Skin of body (tissue), 2 donors: ENCODE measurements around the gene CISTR. TPM values are rescaled to one million over a fixed set of nuclear protein-coding genes. Genes with fewer than 3 reads are reported as not detected.
"Not testable (repeated sequence)": the region's sequence is repeated elsewhere in the genome, so short reads cannot be mapped to it uniquely, and the experiment has no call there.

Experiments
- DNase-seq: peaks from one replicate; lab custom pipeline; 2025; lab: John Stamatoyannopoulos, UW
- total RNA-seq: library from RNA; depleted of rRNA; stranded (reverse); fragments of >200 nt; gene quantifications from one replicate; pipeline ENCODE4 v1.2.3, GENCODE V29; 2014

Gene CISTR
- total RNA-seq, 1 donor from 2014 or later: not detected

DNA sequence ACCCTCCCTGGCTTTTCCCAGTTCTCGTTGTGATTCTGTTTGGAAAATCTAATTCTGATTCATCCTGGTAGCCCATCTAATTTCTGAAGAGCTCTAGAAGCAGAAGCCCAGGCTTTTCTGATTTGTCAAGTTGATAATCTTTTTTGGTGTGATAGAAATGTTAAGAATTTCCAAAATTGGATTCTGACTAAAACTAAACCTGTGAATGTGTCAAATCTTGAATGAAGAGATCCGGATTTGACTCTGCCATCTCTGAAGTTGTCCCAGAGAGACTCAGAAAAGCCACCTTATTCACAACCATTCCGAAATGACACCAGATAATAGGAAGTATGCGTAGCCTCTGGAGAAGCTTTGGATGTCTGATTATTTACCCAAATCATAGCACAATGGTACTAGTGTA lies 12.8 kb upstream of the CISTR start:
- no peak for DNase-seq

DNA sequence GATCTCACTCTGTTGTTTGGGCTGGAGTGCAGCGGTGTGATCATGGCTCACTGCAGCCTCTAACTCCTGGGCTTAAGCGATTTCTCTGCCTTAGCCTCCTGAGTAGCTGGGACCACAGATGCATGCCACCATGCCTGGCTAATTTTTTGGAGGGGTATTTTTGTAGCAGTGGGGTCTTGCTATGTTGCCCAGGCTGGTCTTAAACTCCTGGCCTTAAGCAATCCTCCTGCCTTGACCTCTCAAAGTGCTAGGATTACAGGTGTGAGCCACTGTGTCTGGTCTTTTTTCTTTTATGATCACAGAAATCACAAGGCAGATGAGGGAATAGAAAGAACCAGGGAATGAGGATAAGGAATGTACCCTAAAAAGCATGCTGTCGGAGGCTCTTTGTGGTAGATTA lies 11.0 kb upstream of the CISTR start:
- not testable (repeated sequence) for DNase-seq

DNA sequence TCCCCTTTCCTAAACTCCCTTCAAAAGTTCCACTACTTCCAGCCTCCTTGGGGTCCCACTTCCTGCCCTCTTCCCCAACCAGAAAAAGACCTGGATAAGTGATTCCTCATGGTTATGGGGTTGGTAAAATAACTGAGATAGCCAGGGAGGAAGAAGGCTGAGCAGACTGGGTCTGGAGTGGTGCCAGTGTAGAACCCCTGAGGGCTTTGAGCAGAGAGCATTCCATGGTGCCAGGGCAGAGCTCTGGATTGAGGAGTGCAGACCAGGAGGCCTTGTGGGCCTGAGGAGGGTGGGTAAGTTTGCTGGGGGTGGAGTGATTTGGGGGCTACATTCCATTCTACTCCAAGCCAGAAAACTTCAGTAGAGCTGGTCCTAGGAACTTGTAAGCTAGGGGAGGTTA lies 9.5 kb upstream of the CISTR start:
- DNase-seq: no peak

DNA sequence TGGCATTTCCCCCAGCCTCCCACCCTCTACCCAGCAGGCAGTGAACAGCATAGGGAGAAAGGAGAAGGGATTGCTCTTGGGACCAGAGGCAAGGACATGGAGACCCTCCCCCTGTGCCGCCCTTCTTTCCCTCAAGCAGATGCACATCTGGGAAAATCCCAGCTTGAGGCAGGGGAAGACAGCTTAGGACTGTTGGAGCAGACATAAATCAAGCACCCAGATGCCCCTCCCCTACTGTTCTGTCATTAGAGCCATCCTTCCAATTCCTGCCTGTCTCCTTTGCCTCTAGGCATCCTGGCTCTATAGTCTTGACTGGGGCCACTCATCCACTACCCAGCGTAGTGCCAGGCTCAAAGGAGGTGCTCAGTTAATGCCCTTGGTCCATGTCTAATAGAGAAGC lies 7.5 kb upstream of the CISTR start:
- peak; percentile 14 for DNase-seq

DNA sequence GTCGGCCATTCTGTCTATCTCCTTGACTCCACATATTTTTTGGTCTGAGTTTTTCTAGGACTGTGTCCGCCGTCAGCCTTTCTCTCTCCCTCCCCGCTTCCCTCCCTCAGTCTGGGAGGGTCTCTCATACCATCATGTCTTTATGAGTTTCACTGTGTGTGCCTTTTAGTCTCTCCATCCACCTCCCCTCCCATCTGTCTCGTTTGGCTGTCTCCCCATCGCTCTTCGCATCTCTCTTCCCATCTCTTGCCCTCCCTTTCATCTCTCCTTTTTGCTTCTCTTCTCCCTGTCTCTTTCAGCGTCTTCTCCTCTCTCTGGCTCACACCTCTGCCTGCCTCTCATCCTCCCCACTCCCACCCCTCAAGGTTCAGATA lies 6.9 kb upstream of the CISTR start:
- DNase-seq: no peak

DNA sequence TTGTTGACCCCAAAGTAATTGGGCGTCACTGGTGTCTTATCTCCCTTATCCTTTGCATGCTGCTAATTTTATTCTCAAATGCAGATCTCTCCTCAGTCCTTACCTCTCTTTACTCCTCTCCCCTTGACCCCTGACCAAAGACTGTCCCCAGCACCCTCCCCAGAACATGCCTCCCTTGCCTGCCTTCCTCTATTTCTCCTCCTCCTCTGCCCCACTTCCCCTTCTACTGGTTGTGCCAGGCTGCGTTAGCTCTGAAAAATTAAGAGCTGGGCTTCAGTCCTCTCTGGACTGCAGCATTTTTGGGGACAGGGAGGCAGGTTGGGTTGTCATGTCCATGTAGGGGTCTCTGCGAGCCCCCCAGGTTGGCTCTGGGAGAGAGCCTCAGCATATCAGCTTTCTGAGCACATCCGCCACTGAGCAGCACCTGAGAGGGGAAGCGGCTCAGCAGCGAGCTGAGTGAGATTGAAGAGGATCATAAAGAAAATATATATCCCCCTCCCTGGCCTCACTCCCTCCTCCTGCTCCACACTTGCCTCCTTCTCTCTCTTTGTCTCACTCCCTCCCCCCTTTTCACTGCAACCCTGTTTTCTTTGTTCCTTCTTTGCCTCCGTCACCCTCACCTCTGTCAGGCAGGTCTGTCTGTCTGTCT lies 6.4 kb upstream of the CISTR start:
- no peak for DNase-seq

DNA sequence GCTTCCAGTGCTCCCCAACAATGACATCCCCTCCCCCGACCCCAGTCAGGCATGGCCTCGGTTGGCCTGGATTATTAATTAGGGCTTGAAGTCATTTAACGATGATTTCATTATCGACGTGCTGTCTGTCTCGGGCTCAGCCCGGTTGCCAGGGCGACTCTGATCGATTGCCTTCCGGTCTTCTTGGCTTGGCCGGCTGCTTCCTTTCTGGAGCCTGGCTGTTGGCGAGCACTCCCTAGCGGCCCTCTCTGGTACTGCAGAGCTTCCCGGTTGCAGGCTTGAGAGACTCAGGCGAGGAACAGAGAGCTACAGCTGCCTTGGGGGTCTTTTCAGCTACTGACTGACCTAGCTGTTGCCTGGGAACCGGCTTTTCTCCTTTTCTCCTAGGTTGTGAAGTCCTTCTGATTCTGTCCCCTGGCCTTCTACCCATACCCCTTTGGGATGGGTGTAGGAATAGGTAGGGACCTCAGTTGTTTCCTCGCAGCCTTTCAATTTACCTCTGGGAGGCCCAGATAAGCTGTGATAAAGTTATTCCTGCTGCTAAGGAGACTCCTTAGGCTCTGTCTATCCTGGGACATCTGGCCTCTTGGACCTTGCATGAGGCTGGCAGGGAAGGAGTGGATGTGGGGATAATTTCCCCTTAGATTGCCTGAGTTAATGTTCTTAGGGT lies 5.5 kb upstream of the CISTR start:
- peak; percentile 46 for DNase-seq

DNA sequence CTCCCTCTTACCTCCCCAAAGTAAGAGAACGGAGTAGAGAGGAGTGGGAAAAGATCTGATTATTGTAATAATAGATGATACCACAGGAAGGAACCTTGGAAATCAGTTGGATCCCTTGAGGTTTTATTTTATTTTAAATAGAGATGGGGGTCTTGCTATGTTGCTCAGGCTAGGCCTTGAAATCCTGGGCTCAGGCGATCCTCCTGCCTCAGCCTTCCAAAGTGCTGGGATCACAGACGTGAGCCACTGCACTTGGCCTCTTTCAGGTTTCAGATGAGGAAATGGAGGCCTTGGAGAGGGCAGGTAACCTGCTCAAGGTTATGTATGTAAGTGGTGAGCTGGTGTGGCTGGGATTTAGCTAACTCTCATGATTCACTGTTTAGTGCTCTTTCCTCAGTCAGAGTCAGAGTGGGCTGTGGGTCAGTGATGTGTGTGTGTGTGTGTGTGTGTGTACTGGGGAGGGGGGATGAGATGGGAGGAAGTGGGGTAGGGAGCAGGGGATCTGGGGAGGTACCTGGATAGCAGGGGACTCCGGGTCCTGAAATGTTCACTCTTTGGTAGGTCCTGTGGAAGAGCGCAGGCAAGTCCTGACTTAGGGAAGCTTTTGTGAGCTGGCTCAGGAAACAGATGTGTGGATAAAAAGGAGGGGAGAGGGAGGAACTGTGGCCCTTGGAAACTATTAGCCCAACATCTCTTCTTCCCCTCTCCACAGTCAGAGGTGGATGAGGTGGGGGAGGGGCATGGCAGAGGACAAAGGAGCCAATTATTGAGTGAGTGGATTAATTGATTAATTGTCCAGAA lies 4.7 kb upstream of the CISTR start:
- no peak for DNase-seq

DNA sequence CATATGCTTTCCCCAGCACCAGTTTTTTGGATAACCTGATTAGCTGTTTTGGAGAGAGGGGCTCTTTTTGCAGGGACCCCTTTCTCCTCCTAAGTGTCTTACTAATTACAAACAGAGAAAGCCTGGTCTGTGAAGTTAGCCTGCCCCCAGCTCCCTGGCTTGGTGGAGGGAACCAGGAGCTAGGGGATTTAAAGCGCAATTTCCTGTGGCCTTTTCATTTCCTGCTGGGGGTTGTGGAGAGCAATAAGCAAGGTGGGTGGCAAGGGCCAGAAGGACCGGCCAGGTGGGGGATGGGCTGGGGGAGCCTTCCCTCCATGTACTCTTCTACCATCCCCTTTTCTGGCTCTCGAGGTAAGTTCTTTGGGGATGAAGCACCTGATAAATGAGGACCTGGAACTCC lies 4.1 kb upstream of the CISTR start:
- no peak for DNase-seq

DNA sequence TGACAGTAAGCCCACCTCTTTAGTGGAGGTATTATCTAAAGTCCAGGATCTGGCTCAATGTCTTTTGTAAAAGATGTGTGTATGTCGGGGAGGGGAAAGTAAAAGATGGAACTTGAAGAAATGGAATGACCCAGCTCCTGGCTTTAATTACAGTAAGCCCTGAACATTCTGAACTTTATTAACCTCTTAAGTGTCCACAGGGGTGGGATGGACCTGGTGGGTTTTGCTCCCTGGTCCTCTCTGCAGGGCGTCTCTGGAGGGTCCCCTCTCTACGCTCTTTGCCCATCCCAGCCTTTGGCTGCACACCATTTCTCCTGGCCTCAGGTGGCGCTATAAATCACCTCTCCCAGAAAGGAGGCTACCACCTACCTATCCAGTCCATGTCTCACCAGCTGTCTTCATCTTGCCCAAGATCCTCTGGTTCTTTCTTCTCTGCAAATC lies 3.7 kb upstream of the CISTR start:
- no peak for DNase-seq

DNA sequence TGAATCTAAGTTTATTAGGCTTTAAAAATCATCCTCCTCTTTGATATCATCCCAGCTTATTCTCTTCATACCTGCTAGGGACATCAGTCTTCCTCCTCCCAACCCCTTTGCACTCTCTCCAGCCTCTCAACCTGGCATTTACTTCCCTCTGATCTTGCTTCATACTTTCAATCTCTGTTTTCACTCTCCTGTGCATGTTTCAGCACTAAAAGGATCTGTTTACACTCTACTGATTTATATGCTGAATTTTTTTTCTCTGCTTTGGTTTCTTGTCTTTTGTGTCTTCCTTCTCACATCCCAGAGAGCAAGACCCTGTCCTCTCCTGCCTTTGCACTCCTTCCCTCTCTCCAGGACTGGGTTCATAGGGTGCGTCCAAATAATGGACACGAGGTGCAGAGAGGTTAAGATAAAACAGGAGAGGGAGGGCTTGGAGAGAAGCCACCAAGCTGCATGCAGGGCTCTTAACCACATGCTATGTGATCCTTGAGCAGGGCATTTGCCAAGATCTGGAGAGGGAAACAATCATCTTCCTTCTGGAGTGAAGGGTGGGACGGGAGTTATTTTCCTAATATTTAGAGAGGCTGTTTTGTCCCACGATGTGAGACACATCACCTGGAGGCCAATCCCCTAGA lies 3.0 kb upstream of the CISTR start:
- peak; percentile 49 for DNase-seq

DNA sequence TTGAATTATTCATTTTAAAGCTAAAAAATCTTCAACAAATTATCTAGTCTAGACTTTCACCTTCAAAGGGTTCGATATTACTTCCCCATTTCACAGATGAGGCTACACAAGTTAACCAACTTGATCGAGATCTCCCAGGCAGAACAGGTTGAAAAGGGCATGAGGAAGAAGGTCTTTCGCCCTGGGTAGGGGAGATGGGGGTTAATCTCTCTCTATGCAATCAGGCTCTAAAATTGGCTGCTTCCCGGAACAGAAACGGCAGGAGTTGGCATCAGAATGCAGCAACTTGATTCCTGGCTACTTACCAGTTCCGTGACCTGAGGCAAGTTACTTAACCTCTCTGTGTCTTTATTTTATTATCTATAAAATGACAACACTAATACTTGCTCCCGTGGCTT lies 2.4 kb upstream of the CISTR start:
- no peak for DNase-seq

DNA sequence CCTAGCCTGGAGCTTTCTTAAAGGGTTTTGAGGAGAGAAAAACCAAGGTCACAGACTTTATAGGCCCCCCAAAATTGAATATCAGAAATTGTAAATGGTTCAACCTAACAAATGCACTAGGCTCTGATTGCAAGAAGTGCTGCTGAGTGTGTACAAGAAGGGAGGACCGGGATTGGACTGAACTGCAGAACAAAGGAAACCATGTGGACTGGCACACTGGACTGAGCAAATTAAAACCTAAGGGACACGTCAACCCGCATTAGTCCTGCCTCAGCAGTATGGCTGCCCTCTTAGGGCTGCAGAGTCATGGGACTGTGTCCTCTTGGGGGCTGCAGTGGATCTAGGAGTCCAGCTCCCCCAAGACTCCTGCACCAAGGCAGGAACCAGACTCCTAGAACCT lies 842 bp upstream of the CISTR start:
- DNase-seq: no peak

DNA sequence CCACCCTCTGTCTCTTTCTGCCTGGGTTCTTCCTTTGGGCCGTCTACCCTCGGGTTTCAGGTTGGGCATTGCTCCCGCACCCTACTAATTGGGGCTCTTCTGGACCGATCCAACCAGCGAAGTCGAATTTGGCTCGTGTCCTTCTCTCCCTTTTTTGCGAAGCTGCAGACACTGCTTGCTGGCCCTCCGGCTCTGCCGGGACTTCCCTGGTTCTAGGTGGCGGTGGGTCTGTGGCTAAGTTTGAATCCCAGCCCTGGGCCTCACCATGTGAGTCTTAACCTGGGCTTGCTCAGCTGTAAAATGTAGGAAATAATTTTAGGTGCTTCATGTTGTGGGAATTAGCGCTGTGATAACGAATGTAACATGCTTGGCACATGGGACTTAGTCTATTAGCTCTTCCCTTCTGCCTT lies 418 bp upstream of the CISTR start:
- no peak for DNase-seq

DNA sequence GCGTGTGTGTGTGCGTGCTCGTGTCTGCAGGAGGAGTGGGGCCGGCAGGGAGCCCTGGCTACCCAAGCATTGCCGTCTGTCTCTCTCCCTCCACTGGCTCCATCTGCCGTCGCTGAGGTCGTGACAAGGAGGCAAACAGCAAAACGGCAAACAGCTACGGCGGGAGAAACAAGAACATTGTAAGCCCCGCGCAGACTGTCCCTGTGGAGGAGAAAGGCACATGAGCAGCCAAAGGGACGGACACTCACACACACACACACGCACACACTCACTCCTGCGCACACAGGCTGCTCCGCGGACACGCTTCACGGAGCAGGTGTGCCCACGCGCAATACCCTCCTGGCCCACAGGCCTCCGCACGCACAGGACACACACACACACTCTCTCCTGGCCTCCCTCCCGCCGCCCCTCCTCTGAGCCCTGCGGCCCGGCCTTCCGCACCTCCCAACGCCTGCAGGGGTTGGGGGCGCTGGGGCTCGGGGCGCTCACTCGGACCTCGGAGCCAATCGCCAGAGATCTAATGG lies 905 bp downstream of the CISTR start:
- DNase-seq: peak; percentile 22

DNA sequence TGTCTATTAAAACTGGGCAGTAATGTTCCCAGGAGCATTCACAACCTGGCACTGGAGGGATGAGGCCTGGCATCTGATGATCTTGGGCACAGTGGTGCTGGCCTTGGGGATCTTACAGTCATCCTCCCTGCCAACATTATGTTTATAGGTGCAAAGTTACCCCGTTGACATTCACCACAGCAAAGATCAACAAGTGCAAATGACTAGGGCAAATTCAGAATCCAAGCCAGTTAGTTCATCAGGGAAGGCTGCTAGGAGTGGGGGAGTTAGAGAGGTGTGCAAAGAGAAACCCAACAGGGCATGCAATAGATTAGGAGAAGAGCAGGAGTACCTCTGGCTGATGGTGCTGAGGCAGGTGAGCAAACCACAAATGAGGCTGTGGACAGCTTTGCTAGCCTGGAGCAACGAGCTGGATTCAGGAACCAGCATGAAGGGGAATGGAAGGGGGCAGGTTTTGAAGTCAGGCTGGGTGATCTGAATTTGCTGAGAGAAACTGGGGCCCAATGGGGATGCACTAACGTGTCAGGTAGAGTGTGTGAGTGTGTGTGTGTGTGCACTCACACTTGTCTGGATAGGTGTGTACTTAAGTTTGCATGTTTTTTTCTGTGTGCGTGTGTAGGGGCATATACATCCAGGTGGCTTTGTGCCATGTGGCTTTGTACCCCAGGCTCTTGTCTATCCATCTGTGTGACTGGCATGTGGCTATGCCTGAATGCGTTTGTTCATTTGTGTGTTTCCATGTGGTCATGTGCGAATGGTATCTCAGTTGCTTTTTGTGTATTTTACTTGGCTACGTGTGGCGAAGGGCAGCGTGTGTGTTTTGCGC lies 1.6 kb downstream of the CISTR start:
- DNase-seq: peak; percentile 22

DNA sequence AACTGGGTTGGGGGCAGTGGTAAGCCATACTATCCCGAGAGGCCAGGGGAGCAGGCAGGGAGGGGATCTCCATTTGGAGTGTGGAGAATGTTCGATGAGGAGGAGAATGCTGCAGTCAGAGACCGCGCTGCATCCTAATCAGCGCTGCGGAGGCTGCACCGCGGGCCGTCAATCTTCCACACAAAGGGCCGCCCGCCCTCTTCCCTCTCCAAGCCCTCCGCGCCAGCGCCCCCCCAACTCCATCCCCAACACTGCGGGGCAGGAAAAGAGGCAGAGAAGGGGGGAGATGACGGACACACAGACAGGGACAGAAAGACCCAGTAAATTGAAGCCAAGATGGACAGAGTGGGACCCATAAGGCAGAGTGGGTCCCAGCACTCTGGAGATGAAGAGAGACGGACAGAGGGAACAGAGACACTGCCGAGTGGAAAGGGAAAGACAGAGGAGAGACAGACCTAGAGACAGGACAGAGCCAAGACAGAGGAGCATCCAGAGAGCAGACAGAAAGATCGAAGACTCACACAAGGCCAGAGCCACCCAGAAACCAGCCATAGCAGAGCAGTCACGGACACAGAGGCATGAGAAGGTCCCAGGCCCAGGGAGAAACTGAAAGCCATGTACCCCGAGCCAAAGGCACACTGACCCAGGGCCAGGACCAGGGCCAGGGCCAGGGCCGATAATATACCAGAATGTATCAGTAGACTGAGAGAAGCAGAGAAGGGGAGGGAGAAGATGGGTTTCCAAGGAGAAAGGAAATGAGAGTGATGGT lies 3.5 kb downstream of the CISTR start:
- no peak for DNase-seq

DNA sequence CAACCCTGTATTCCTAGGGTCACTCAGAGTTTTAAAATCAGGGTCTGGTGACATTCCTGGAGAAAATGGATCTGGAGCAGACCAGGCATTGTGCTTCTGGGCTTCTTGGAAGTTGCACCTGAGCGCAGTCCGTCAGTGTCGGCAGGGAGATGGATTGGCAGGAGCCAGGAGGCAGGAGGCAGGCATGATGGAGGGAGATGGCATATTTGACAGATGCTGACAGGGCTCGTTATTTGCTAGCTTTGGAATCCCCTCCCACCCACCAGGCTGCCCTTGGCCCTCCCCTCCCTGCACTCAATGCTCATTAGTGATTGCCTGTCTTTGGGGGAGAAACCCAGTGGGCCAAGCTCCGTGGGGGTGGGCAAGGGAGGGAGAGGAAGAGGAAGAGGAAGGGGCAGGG lies 4.7 kb downstream of the CISTR start:
- no peak for DNase-seq

DNA sequence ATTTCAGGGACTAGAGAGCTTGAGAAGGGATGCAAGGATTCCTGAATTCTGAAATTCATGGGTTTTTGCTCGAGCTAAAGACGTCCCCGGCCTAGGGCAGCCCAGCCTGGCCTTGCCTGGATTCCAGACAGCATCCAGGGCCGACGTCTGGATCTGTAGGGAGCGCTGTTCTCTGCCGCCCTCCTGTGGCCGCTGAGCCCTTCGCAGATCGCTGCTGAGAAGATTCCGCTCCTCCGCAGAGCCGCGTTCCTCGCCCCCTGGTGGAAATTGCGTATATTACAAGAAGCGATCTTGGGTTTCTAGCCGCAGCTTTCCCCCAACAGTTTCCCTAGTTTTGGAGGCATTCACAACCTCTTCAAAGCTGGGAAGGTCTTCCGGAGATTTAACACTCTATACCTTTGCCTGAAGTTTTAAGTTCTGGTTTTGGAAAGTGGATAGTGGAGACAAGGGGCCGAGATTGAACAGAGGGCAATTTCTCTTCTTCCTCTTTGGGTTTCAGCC lies 5.1 kb downstream of the CISTR start:
- DNase-seq: peak; percentile 94

DNA sequence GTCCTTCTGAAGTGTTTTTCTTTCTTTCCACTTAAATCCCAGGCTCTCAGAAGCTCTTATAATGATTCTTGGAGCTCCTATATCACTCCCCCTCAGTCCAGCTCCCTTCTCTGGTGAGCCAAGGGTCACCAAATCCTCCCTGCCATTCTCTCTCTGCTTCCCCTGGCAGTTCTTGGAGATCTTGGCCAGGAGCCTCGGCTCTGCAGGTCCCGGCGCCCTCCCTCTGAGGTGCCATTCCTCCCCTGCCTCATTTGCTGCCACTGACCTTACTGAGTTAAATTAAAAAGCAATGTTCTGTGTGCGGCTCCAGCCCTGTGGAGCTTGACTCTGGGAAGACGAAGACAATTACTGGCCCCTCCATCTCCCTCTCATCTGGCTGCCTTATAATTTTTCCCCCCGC lies 7.0 kb downstream of the CISTR start:
- DNase-seq: no peak
